Liver (tissue), 3 donors: Measurements from ENCODE around the gene PAPSS1.

Experiments used
- CTCF ChIP-seq: fragments of 150-350 bp; IDR thresholded peaks from 2 replicates; pipeline ENCODE4 v1.5.1; 2017; ENCODE audit warnings: improper control_type of control experiment, low read depth, low read length; ENCODE audit not compliant: missing input control
- FOXA1 ChIP-seq: IDR thresholded peaks from 2 replicates; pipeline ENCODE4 v1.6.1; 2016; ENCODE audit warnings: antibody characterized with exemption
- JUND ChIP-seq, 2 donors: IDR thresholded peaks; 2 replicates each; pipeline ENCODE4 v1.6.1; 2016; ENCODE audit warnings: antibody characterized with exemption in 2 of 2
- RAD21 ChIP-seq, 2 donors: IDR thresholded peaks; 2 replicates each; pipeline ENCODE4 v1.6.1; 2016; ENCODE audit warnings: antibody characterized with exemption in 2 of 2, mild to moderate bottlenecking in 2 of 2
- donor health status: healthy.
- donor health status: healthy.

GRCh38 chr4:107603430-107603829 lies 116.6 kb downstream of the PAPSS1 start:
- TF ChIP-seq JUND (IDR thresholded peaks at IDR 0.05), result no peak
- no peak for TF ChIP-seq CTCF
- no peak for TF ChIP-seq FOXA1
- TF ChIP-seq RAD21 (IDR thresholded peaks at IDR 0.05), result no peak
